ENCODE measurements around the gene ZSWIM4. TPM values are rescaled to one million over a fixed set of nuclear protein-coding genes. Genes with fewer than 3 reads are reported as not detected.
"Not testable (repeated sequence)": the region's sequence is repeated elsewhere in the genome, so short reads cannot be mapped to it uniquely, and the experiment has no call there.

The ZSWIM4 gene
- 10 to 100 TPM in 4 of 6 donors, 1 to 10 TPM in 2; 7.3 to 22.6 (median 10.1) TPM for total RNA-seq

GRCh38 chr19:13794757-13795589 is at the start of gene ZSWIM4:
Gene ZSWIM4 (plus strand): TSS chr19:13795443. CDS start chr19:13795649, 206 bp downstream.
- peak within 1 kb of the TSS; percentile 91 to 96 (median 92) for H3K27ac ChIP-seq
- H3K4me1 ChIP-seq, result peaks cover 24 to 45% (median 33%) of the 10 kb centered on the region in 4 donors
- 3 to 6% methylated on average over 7 to 42 of the region's 71 CpGs for WGBS, 2 donors
- H3K36me3 ChIP-seq, result peaks cover 0 to 3% (median 0%) of the 10 kb centered on the region in 4 donors
- ATAC-seq (ENCODE audit: low FRiP score in 2 of 2), result peak; percentile 96 to 99
- no peaks in the 10 kb centered on the region for H3K27me3 ChIP-seq
- H3K9me3 ChIP-seq, result no peaks in the 10 kb centered on the region
- DNase-seq, result peak; percentile 98 to 99
- TF ChIP-seq CTCF (IDR thresholded peaks at IDR 0.05) (no peak), POLR2A (IDR thresholded peaks at IDR 0.05) (peak in 2 of 4 donors; percentile 54 to 79), EP300 (IDR thresholded peaks at IDR 0.05) (no peak), POLR2AphosphoS5 (IDR thresholded peaks at IDR 0.05) (peak; percentile 14 to 61)
- H3K4me3 ChIP-seq, result peak within 1 kb of the TSS; percentile 66 to 88 (median 78)

- ATAC-seq (ENCODE audit: low FRiP score in 2 of 2) (no peak), DNase-seq (no peak)
- no peaks in the 10 kb centered on the region for H3K27me3 ChIP-seq
- H3K4me3 ChIP-seq, result peak overlapping the region in 3 of 4 donors; percentile 70 to 84 (median 83)
- peaks cover 11 to 31% (median 13%) of the 10 kb centered on the region in 4 donors for H3K4me1 ChIP-seq
- no peaks in the 10 kb centered on the region for H3K9me3 ChIP-seq
- H3K27ac ChIP-seq, result peak overlapping the region in 3 of 4 donors; percentile 89 to 91 (median 90)
- WGBS, 2 donors, result 95 to 96% methylated on average over 8 of the region's 8 CpGs
- no peak for TF ChIP-seq EP300 (IDR thresholded peaks at IDR 0.05)
- TF ChIP-seq POLR2AphosphoS5 (IDR thresholded peaks at IDR 0.05), result no peak
- TF ChIP-seq POLR2A (IDR thresholded peaks at IDR 0.05), result no peak
- no peak for TF ChIP-seq CTCF (IDR thresholded peaks at IDR 0.05)
- H3K36me3 ChIP-seq, result peaks cover 0 to 11% (median 8%) of the 10 kb centered on the region in 4 donors
Observed at GRCh38 chr19:13747098-13747453, 48.2 kb upstream of the ZSWIM4 start.

GRCh38 chr19:13748169-13748828 is 46.9 kb upstream of the ZSWIM4 start:
- WGBS, 2 donors, result 1 to 5% methylated on average over 25 of the region's 25 CpGs
- peak overlapping the region; percentile 89 to 91 (median 90) for H3K27ac ChIP-seq
- H3K4me1 ChIP-seq, result peaks cover 11 to 27% (median 13%) of the 10 kb centered on the region in 4 donors
- H3K27me3 ChIP-seq, result no peaks in the 10 kb centered on the region
- no peaks in the 10 kb centered on the region for H3K9me3 ChIP-seq
- peak in 1 of 2 donors; percentile 30 for DNase-seq
- peak overlapping the region; percentile 60 to 84 (median 76) for H3K4me3 ChIP-seq
- TF ChIP-seq POLR2A (IDR thresholded peaks at IDR 0.05), result no peak
- no peak for TF ChIP-seq EP300 (IDR thresholded peaks at IDR 0.05)
- no peak for TF ChIP-seq POLR2AphosphoS5 (IDR thresholded peaks at IDR 0.05)
- no peak for TF ChIP-seq CTCF (IDR thresholded peaks at IDR 0.05)
- peaks cover 6 to 24% (median 19%) of the 10 kb centered on the region in 4 donors for H3K36me3 ChIP-seq
- no peak for ATAC-seq (ENCODE audit: low FRiP score in 2 of 2)

GRCh38 chr19:13751436-13751835 is 43.8 kb upstream of the ZSWIM4 start:
- Histone ChIP-seq H3K36me3 (peaks cover 31 to 53% (median 45%) of the 10 kb centered on the region in 4 donors), H3K27me3 (no peaks in the 10 kb centered on the region), H3K27ac (no peak overlapping the region), H3K4me1 (peaks cover 11 to 20% (median 13%) of the 10 kb centered on the region in 4 donors), H3K4me3 (no peak overlapping the region), H3K9me3 (no peaks in the 10 kb centered on the region)
- 87 to 94% methylated on average over 13 to 16 of the region's 16 CpGs for WGBS, 2 donors
- DNase-seq (no peak), ATAC-seq (ENCODE audit: low FRiP score in 2 of 2) (no peak)
- no peak for TF ChIP-seq EP300 (IDR thresholded peaks at IDR 0.05)
- TF ChIP-seq CTCF (IDR thresholded peaks at IDR 0.05), result no peak
- no peak for TF ChIP-seq POLR2AphosphoS5 (IDR thresholded peaks at IDR 0.05)
- TF ChIP-seq POLR2A (IDR thresholded peaks at IDR 0.05), result no peak

- not testable (repeated sequence) for H3K27ac ChIP-seq
Observed at GRCh38 chr19:13753622-13754021, 41.6 kb upstream of the ZSWIM4 start.

More at GRCh38 chr19:13753622-13754021, 41.6 kb upstream of the ZSWIM4 start:
- Histone ChIP-seq H3K4me1 (peaks cover 7 to 13% (median 8%) of the 10 kb centered on the region in 4 donors), H3K36me3 (peaks cover 41 to 75% (median 66%) of the 10 kb centered on the region in 4 donors)
- not testable (repeated sequence) for H3K4me3 ChIP-seq; H3K27me3 ChIP-seq; DNase-seq; ATAC-seq (ENCODE audit: low FRiP score in 2 of 2); H3K9me3 ChIP-seq
- 82 to 89% methylated on average over 7 of the region's 7 CpGs for WGBS, 2 donors

Measured in upper lobe of left lung (tissue), 6 donors.